Kidney (tissue), 14 donors: ENCODE data around the gene UBAP2. TPM values are rescaled to one million over a fixed set of nuclear protein-coding genes. Genes with fewer than 3 reads are reported as not detected.

ENCODE experiments used
- DNase-seq, 5 donors: peaks; one replicate each; pipeline ENCODE4 v3.0.0-alpha.2; 2013 to 2020
- FAIRE-seq: peaks from 2 replicates; lab custom pipeline; 2012; peaks lifted over from hg19 to GRCh38; lab: Jason Lieb, UNC
- H3K27ac ChIP-seq, 2 donors: one replicate each; pipeline ENCODE4 v1.7.0; 2013; ENCODE audit warnings: low read depth in 2 of 2, low read length in 2 of 2, inconsistent platforms in 1 of 2
- H3K27me3 ChIP-seq: one replicate; pipeline ENCODE4 v1.7.1; 2013; ENCODE audit warnings: low read length, inconsistent platforms; ENCODE audit not compliant: control insufficient read depth, insufficient read depth
- H3K36me3 ChIP-seq, 3 donors: one replicate each; pipeline versions ENCODE4 v1.7.0 to v1.7.1; 2013; ENCODE audit warnings: low read length in 3 of 3, control low read depth in 1 of 3, inconsistent platforms in 1 of 3; ENCODE audit not compliant: insufficient read depth in 3 of 3, control insufficient read depth in 2 of 3
- H3K4me1 ChIP-seq, 3 donors: one replicate each; pipeline versions ENCODE4 v1.7.0 to v1.7.1; 2013; ENCODE audit warnings: low read length in 3 of 3, inconsistent platforms in 1 of 3, low read depth in 1 of 3; ENCODE audit not compliant: control insufficient read depth in 2 of 3, insufficient read depth in 2 of 3
- H3K4me3 ChIP-seq, 3 donors: one replicate each; pipeline versions ENCODE4 v1.7.0 to v1.8.1; 2013; ENCODE audit warnings: low read length in 3 of 3, control low read depth in 1 of 3, inconsistent platforms in 1 of 3
- H3K9ac ChIP-seq, 3 donors: one replicate each; pipeline versions ENCODE4 v1.7.0 to v1.7.1; 2013; ENCODE audit warnings: low read length in 3 of 3, control low read depth in 1 of 3, inconsistent platforms in 1 of 3
- H3K9me3 ChIP-seq, 3 donors: one replicate each; pipeline versions ENCODE4 v1.7.0 to v1.7.1; 2013; ENCODE audit warnings: low read length in 3 of 3, control low read depth in 1 of 3, inconsistent platforms in 1 of 3; ENCODE audit not compliant: control insufficient read depth in 2 of 3, insufficient read depth in 1 of 3
- CTCF ChIP-seq: IDR thresholded peaks from 3 replicates; pipeline ENCODE4 v1.5.1; 2012; ENCODE audit warnings: mild to moderate bottlenecking, moderate library complexity, borderline replicate concordance; ENCODE audit not compliant: insufficient read depth; ENCODE audit errors: extremely low read depth
- intact Hi-C: fragments of 100-400 bp; cut with DNase I; formaldehyde crosslinking; loops from one replicate; pipeline ENCODE4 v1.11.1; 2022
- polyA plus RNA-seq: library from polyadenylated mRNA; stranded (reverse); fragments of 350-450 nt; fragmentation: Illumina TruSeq; extraction: RNeasy Lipid Tissue Mini Kit (QIAGEN cat#74804); gene quantifications from one replicate; pipeline ENCODE4 v1.2.3, GENCODE V29; 2014; ENCODE audit warnings: low read depth, low replicate concordance; ENCODE audit not compliant: insufficient read depth
- total RNA-seq: library from RNA; stranded (reverse); fragmentation: NEBNext Ultra II Directional; extraction: Animal tissue kit (Norgen Biotek cat#: 25700); gene quantifications from one replicate; pipeline ENCODE4 v1.2.1, GENCODE V29; 2021
- donor health status: control.
- donor health status: control.
- donor health status: control.
- donor health status: control.
- donor health status: control.
- donor health status: DM: yes; HTN: yes; CAD: no.
- donor health status: Normal renal cell carcinoma (clear cell type).

The UBAP2 gene
- total and polyA plus RNA-seq, 2 donors from 2014 or later = 11.0 to 33.1 TPM

GRCh38 chr9:33924978-33925797 is 123.5 kb downstream of the UBAP2 start:
- Histone ChIP-seq H3K9ac (no peak overlapping the region), H3K4me1 (no peaks in the 10 kb centered on the region), H3K27me3 (no peaks in the 10 kb centered on the region), H3K27ac (no peak overlapping the region), H3K9me3 (no peaks in the 10 kb centered on the region), H3K4me3 (no peak overlapping the region), H3K36me3 (peaks cover 7 to 47% (median 18%) of the 10 kb centered on the region in 3 donors)
- DNase-seq (peak in 4 of 5 donors; percentile 61 to 68 (median 64)), FAIRE-seq (no peak)
- peak; percentile 57 for TF ChIP-seq CTCF
- intact Hi-C loops = no loop called here

GRCh38 chr9:33923998-33924701 is 124.5 kb downstream of the UBAP2 start:
- Histone ChIP-seq H3K4me1 (no peaks in the 10 kb centered on the region), H3K4me3 (no peak overlapping the region), H3K27ac (no peak overlapping the region), H3K27me3 (no peaks in the 10 kb centered on the region), H3K36me3 (peaks cover 5 to 45% (median 16%) of the 10 kb centered on the region in 3 donors), H3K9ac (no peak overlapping the region), H3K9me3 (no peaks in the 10 kb centered on the region)
- DNase-seq (peak in 1 of 5 donors; percentile 78), FAIRE-seq (no peak)
- TF ChIP-seq CTCF = no peak
- intact Hi-C loops = no loop called here

- no peaks in the 10 kb centered on the region for H3K4me1 ChIP-seq
- H3K27me3 ChIP-seq = no peaks in the 10 kb centered on the region
- H3K4me3 ChIP-seq = no peak overlapping the region
- H3K9me3 ChIP-seq = no peaks in the 10 kb centered on the region
- H3K36me3 ChIP-seq = peaks cover 6 to 50% (median 21%) of the 10 kb centered on the region in 3 donors
- H3K27ac ChIP-seq = no peak overlapping the region
- no peak for TF ChIP-seq CTCF
- DNase-seq (no peak), FAIRE-seq (no peak)
- intact Hi-C loops = no loop called here
- no peak overlapping the region for H3K9ac ChIP-seq
These were observed 125.6 kb downstream of the UBAP2 start for GRCh38 chr9:33923079-33923478.
